Kidney (tissue), 14 donors: ENCODE data around the gene AGR2. TPM values are rescaled to one million over a fixed set of nuclear protein-coding genes. Genes with fewer than 3 reads are reported as not detected.

Experiments
- DNase-seq, 5 donors: peaks; one replicate each; pipeline ENCODE4 v3.0.0-alpha.2; 2013 to 2020
- FAIRE-seq: peaks from 2 replicates; lab custom pipeline; 2012; peaks lifted over from hg19 to GRCh38; lab: Jason Lieb, UNC
- H3K27ac ChIP-seq, 2 donors: one replicate each; pipeline ENCODE4 v1.7.0; 2013; ENCODE audit warnings: low read depth in 2 of 2, low read length in 2 of 2, inconsistent platforms in 1 of 2
- H3K27me3 ChIP-seq: one replicate; pipeline ENCODE4 v1.7.1; 2013; ENCODE audit warnings: low read length, inconsistent platforms; ENCODE audit not compliant: control insufficient read depth, insufficient read depth
- H3K36me3 ChIP-seq, 3 donors: one replicate each; pipeline versions ENCODE4 v1.7.0 to v1.7.1; 2013; ENCODE audit warnings: low read length in 3 of 3, control low read depth in 1 of 3, inconsistent platforms in 1 of 3; ENCODE audit not compliant: insufficient read depth in 3 of 3, control insufficient read depth in 2 of 3
- H3K4me1 ChIP-seq, 3 donors: one replicate each; pipeline versions ENCODE4 v1.7.0 to v1.7.1; 2013; ENCODE audit warnings: low read length in 3 of 3, inconsistent platforms in 1 of 3, low read depth in 1 of 3; ENCODE audit not compliant: control insufficient read depth in 2 of 3, insufficient read depth in 2 of 3
- H3K4me3 ChIP-seq, 3 donors: one replicate each; pipeline versions ENCODE4 v1.7.0 to v1.8.1; 2013; ENCODE audit warnings: low read length in 3 of 3, control low read depth in 1 of 3, inconsistent platforms in 1 of 3
- H3K9ac ChIP-seq, 3 donors: one replicate each; pipeline versions ENCODE4 v1.7.0 to v1.7.1; 2013; ENCODE audit warnings: low read length in 3 of 3, control low read depth in 1 of 3, inconsistent platforms in 1 of 3
- H3K9me3 ChIP-seq, 3 donors: one replicate each; pipeline versions ENCODE4 v1.7.0 to v1.7.1; 2013; ENCODE audit warnings: low read length in 3 of 3, control low read depth in 1 of 3, inconsistent platforms in 1 of 3; ENCODE audit not compliant: control insufficient read depth in 2 of 3, insufficient read depth in 1 of 3
- CTCF ChIP-seq: IDR thresholded peaks from 3 replicates; pipeline ENCODE4 v1.5.1; 2012; ENCODE audit warnings: mild to moderate bottlenecking, moderate library complexity, borderline replicate concordance; ENCODE audit not compliant: insufficient read depth; ENCODE audit errors: extremely low read depth
- intact Hi-C: fragments of 100-400 bp; cut with DNase I; formaldehyde crosslinking; loops from one replicate; pipeline ENCODE4 v1.11.1; 2022
- polyA plus RNA-seq: library from polyadenylated mRNA; stranded (reverse); fragments of 350-450 nt; fragmentation: Illumina TruSeq; extraction: RNeasy Lipid Tissue Mini Kit (QIAGEN cat#74804); gene quantifications from one replicate; pipeline ENCODE4 v1.2.3, GENCODE V29; 2014; ENCODE audit warnings: low read depth, low replicate concordance; ENCODE audit not compliant: insufficient read depth
- total RNA-seq: library from RNA; stranded (reverse); fragmentation: NEBNext Ultra II Directional; extraction: Animal tissue kit (Norgen Biotek cat#: 25700); gene quantifications from one replicate; pipeline ENCODE4 v1.2.1, GENCODE V29; 2021
- donor health status: control.
- donor health status: control.
- donor health status: control.
- donor health status: control.
- donor health status: control.
- donor health status: DM: yes; HTN: yes; CAD: no.
- donor health status: Normal renal cell carcinoma (clear cell type).

AGR2 gene
- total and polyA plus RNA-seq, 2 donors from 2014 or later: 15.1 to 164 TPM

DNA sequence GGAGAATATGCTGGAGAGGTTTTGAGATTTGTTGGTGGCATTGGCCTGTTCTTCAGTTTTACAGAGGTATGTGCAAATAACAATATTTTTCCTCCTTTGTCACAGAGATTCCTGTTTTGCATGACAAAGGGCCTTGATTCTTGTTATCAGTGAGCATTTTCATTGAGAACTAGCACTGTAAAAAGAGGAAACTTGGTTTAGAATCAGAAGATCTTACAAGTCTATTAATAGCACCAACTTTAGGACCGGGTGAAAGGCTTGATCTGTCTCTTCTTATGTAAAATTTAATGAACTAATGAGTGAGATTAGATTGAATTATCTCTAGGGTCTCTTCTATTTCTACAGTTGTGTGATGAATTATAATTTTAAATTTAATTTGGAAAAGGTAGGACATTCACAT lies 25.7 kb downstream of the AGR2 start:
- no peak for FAIRE-seq
- no peak overlapping the region for H3K9ac ChIP-seq

DNA sequence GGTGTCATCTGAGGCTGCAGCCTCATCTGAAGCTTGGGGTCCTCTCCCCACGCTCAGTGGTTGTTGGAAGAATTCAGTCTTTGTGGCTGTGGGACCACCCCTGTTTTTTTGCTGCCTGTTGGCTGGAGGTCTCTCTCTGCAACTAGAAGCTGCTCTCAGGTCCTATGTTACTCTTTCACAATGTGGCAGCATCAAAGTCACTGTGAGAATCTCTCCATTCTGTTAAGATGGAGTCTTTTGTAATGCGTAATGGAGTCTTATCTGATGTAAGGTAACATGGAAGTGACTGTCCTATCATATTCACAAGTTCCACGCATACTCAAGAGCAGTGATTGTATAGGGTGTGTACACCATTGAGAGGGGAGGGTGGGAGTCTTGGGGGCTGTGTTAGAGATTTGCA lies 26.3 kb downstream of the AGR2 start:
- Histone ChIP-seq H3K36me3 (no peaks in the 10 kb centered on the region), H3K9ac (no peak overlapping the region), H3K27me3 (no peaks in the 10 kb centered on the region), H3K9me3 (no peaks in the 10 kb centered on the region), H3K4me3 (no peak overlapping the region), H3K27ac (no peak overlapping the region), H3K4me1 (no peaks in the 10 kb centered on the region)
- DNase-seq (no peak), FAIRE-seq (no peak)
- intact Hi-C loops: no loop called here
- TF ChIP-seq CTCF: no peak

More for the DNA sequence above, 25.7 kb downstream of the AGR2 start:
- TF ChIP-seq CTCF: no peak
- no peaks in the 10 kb centered on the region for H3K9me3 ChIP-seq
- H3K27me3 ChIP-seq: no peaks in the 10 kb centered on the region
- H3K27ac ChIP-seq: no peak overlapping the region
- no peak for DNase-seq
- intact Hi-C loops: no loop called here
- no peaks in the 10 kb centered on the region for H3K36me3 ChIP-seq
- H3K4me1 ChIP-seq: no peaks in the 10 kb centered on the region
- H3K4me3 ChIP-seq: no peak overlapping the region

GRCh38 chr7:16776053-16776452 lies 28.7 kb downstream of the AGR2 start:
- no peak overlapping the region for H3K27ac ChIP-seq
- TF ChIP-seq CTCF: no peak
- no peaks in the 10 kb centered on the region for H3K4me1 ChIP-seq
- no peak overlapping the region for H3K4me3 ChIP-seq
- FAIRE-seq: no peak
- no peaks in the 10 kb centered on the region for H3K27me3 ChIP-seq
- no peaks in the 10 kb centered on the region for H3K9me3 ChIP-seq
- intact Hi-C loops: no loop called here
- H3K36me3 ChIP-seq: no peaks in the 10 kb centered on the region
- H3K9ac ChIP-seq: no peak overlapping the region
- DNase-seq: no peak

- H3K27ac ChIP-seq: no peak overlapping the region
- H3K9ac ChIP-seq: no peak overlapping the region
- intact Hi-C loops: no loop called here
- no peak overlapping the region for H3K4me3 ChIP-seq
- H3K4me1 ChIP-seq: no peaks in the 10 kb centered on the region
- DNase-seq: no peak
- no peak for TF ChIP-seq CTCF
- no peaks in the 10 kb centered on the region for H3K9me3 ChIP-seq
- no peaks in the 10 kb centered on the region for H3K27me3 ChIP-seq
- no peak for FAIRE-seq
- H3K36me3 ChIP-seq: no peaks in the 10 kb centered on the region
These were observed 29.8 kb downstream of the AGR2 start for GRCh38 chr7:16774986-16775385.
